ENCODE data around the gene UQCC2. TPM values are rescaled to one million over a fixed set of nuclear protein-coding genes. Genes with fewer than 3 reads are reported as not detected.

Gene UQCC2
- total and polyA plus RNA-seq, 12 donors: 7.4 to 214 (median 72.9) TPM

- DNase-seq: peak in 1 of 7 donors; percentile 53
- Histone ChIP-seq H3K27ac (peak overlapping the region in 3 of 5 donors; percentile 18 to 77 (median 62)), H3K4me1 (replicated peaks in 1 of 2) (peaks cover 11 to 33% of the 10 kb centered on the region in 2 donors), H3K4me3 (no peak overlapping the region), H3K27me3 (no peaks in the 10 kb centered on the region), H3K9me3 (replicated peaks in 1 of 3) (no peaks in the 10 kb centered on the region), H3K36me3 (replicated peaks in 1 of 2) (peaks cover 0 to 40% of the 10 kb centered on the region in 2 donors)
- WGBS, 4 donors: 86 to 92% (median 87%) methylated on average over 9 to 10 of the region's 10 CpGs
- intact Hi-C loops (cut with DNase I): loop anchor here (5.0 kb wide), 1 partner anchor 109 kb away; no protein-coding TSS in a partner anchor
- TF ChIP-seq, protein P1, sequence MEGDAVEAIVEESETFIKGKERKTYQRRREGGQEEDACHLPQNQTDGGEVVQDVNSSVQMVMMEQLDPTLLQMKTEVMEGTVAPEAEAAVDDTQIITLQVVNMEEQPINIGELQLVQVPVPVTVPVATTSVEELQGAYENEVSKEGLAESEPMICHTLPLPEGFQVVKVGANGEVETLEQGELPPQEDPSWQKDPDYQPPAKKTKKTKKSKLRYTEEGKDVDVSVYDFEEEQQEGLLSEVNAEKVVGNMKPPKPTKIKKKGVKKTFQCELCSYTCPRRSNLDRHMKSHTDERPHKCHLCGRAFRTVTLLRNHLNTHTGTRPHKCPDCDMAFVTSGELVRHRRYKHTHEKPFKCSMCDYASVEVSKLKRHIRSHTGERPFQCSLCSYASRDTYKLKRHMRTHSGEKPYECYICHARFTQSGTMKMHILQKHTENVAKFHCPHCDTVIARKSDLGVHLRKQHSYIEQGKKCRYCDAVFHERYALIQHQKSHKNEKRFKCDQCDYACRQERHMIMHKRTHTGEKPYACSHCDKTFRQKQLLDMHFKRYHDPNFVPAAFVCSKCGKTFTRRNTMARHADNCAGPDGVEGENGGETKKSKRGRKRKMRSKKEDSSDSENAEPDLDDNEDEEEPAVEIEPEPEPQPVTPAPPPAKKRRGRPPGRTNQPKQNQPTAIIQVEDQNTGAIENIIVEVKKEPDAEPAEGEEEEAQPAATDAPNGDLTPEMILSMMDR (IDR thresholded peaks at IDR 0.05): no peak
- no peak for TF ChIP-seq POLR2A (IDR thresholded peaks at IDR 0.05)
Measured at GRCh38 chr6:33696076-33696475, 15.4 kb downstream of the UQCC2 start.

- Histone ChIP-seq H3K4me1 (replicated peaks in 1 of 2) (peaks cover 11 to 33% of the 10 kb centered on the region in 2 donors), H3K9me3 (replicated peaks in 1 of 3) (no peaks in the 10 kb centered on the region), H3K36me3 (replicated peaks in 1 of 2) (peaks cover 0 to 44% of the 10 kb centered on the region in 2 donors), H3K4me3 (no peak overlapping the region), H3K27me3 (no peaks in the 10 kb centered on the region), H3K27ac (peak overlapping the region in 2 of 5 donors; percentile 62 to 77)
- TF ChIP-seq, protein P1 (IDR thresholded peaks at IDR 0.05): no peak
- no peak for TF ChIP-seq POLR2A (IDR thresholded peaks at IDR 0.05)
- intact Hi-C loops (cut with DNase I): loop anchor here (5.0 kb wide), 1 partner anchor 108 kb away; no protein-coding TSS in a partner anchor
- WGBS, 4 donors: 88 to 97% (median 92%) methylated on average over 6 to 16 of the region's 16 CpGs
- peak in 1 of 7 donors; percentile 61 for DNase-seq
Measured at GRCh38 chr6:33695451-33695887, 16.0 kb downstream of the UQCC2 start.

DNA sequence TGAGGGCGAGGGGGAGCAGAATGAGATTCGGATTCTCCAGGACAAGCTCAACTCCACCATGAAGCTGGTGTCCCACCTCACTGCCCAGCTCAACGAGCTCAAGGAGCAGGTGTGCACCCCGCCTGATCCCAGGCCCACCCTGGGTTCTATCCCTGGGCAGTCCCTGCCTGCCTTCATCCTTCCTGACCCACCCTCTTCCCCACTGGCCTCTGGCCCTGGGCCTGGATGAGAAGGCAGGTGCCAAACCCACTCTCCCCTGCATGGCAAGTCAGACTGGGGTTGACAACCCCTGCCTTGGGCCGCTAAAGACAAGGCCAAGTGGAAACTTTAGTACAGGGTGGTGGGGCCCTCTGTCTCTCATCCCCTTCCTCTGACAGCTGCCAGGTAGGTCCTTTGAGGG lies 16.5 kb downstream of the UQCC2 start:
- peaks cover 0 to 44% of the 10 kb centered on the region in 2 donors for H3K36me3 ChIP-seq (replicated peaks in 1 of 2)
- DNase-seq: no peak
- no peak for TF ChIP-seq POLR2A (IDR thresholded peaks at IDR 0.05)
- TF ChIP-seq, protein P1 (IDR thresholded peaks at IDR 0.05): no peak
- H3K27ac ChIP-seq: peak overlapping the region in 3 of 5 donors; percentile 25 to 77 (median 62)
- 83 to 96% (median 88%) methylated on average over 4 to 5 of the region's 5 CpGs; no CpG with 5 or more reads in 1 of the 4 donors for WGBS, 4 donors
- intact Hi-C loops (cut with DNase I): loop anchor here (5.0 kb wide), 1 partner anchor 108 kb away; no protein-coding TSS in a partner anchor
- H3K4me3 ChIP-seq: no peak overlapping the region
- H3K27me3 ChIP-seq: no peaks in the 10 kb centered on the region
- H3K4me1 ChIP-seq (replicated peaks in 1 of 2): peaks cover 11 to 33% of the 10 kb centered on the region in 2 donors
- H3K9me3 ChIP-seq (replicated peaks in 1 of 3): no peaks in the 10 kb centered on the region

GRCh38 chr6:33694401-33694931 lies 17.0 kb downstream of the UQCC2 start:
- no peaks in the 10 kb centered on the region for H3K27me3 ChIP-seq
- peaks cover 0 to 48% of the 10 kb centered on the region in 2 donors for H3K36me3 ChIP-seq (replicated peaks in 1 of 2)
- H3K4me1 ChIP-seq (replicated peaks in 1 of 2): peaks cover 11 to 33% of the 10 kb centered on the region in 2 donors
- TF ChIP-seq, protein P1 (IDR thresholded peaks at IDR 0.05): no peak
- TF ChIP-seq POLR2A (IDR thresholded peaks at IDR 0.05): no peak
- intact Hi-C loops (cut with DNase I): no loop called here
- WGBS, 4 donors: 63 to 79% (median 73%) methylated on average over 16 to 19 of the region's 19 CpGs
- no peaks in the 10 kb centered on the region for H3K9me3 ChIP-seq (replicated peaks in 1 of 3)
- DNase-seq: peak in 1 of 7 donors; percentile 75
- H3K4me3 ChIP-seq: no peak overlapping the region
- peak overlapping the region in 3 of 5 donors; percentile 25 to 77 (median 62) for H3K27ac ChIP-seq
